Measurements from ENCODE around the gene SNU13. TPM values are rescaled to one million over a fixed set of nuclear protein-coding genes. Genes with fewer than 3 reads are reported as not detected.
A peak's percentile ranks its signal among the peaks of the same experiment; 100 is the strongest.

Gene SNU13
- total RNA-seq, 5 donors from 2014 or later (not counting 1 experiment from before 2014, with no cell fraction given) = 108 to 145 (median 122) TPM

DNA sequence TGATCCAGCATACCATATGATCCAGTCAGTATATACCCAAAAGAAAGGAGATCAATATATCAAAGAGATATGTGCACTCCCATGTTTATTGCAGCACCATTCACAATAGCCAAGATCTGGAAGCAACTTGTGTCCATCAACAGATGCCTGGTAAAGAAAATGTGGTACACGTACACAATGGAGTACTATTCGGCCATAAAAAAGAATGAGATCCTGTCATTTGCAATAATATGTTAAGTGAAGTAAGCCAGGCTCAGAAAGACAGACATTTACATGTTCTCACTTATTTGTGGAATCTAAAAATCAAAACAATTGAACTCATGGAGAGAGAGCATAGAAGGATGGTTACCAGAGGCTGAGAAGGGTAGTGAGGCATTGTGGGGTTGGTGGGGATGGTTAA, 27.0 kb downstream of the SNU13 start:
- WGBS (ENCODE audit: insufficient coverage) = no CpG with 5 or more reads among the region's 2 CpGs
- Mint-ChIP-seq H3K27ac (no peak overlapping the region), H3K4me1 (peaks cover 2 to 4% (median 3%) of the 10 kb centered on the region in 3 donors), H3K9me3 (no peaks in the 10 kb centered on the region), H3K36me3 (peaks cover 37% of the 10 kb centered on the region), H3K27me3 (no peaks in the 10 kb centered on the region), H3K4me3 (no peak overlapping the region)
- DNase-seq (no peak), ATAC-seq (replicated peaks in 1 of 4) (no peak)
- ChIA-PET POLR2A (no interaction called here), CTCF (no interaction called here)
- peaks cover 28 to 83% of the 10 kb centered on the region in 2 donors for H3K36me3 ChIP-seq (ENCODE audit: control insufficient read depth in 2 of 2, extremely low read depth in 1 of 2, insufficient read depth in 1 of 2, low read length in 1 of 2)
- peaks cover 0 to 7% of the 10 kb centered on the region in 2 experiments for H3K4me1 ChIP-seq (ENCODE audit: control insufficient read depth in 1 of 2, extremely low read depth in 1 of 2, insufficient read depth in 2 of 2, low read length in 2 of 2)
- H3K27ac ChIP-seq (ENCODE audit: low read length) = no peak overlapping the region
- no peaks in the 10 kb centered on the region for H3K9me3 ChIP-seq
- no peak overlapping the region for H3K4me3 ChIP-seq (ENCODE audit: control insufficient read depth in 1 of 2, extremely low read depth in 1 of 2, low read length in 1 of 2)
- H3K27me3 ChIP-seq (replicated peaks in 1 of 2; ENCODE audit: control insufficient read depth in 2 of 2, extremely low read depth in 1 of 2, insufficient read depth in 2 of 2, low read length in 1 of 2) = no peaks in the 10 kb centered on the region

DNA sequence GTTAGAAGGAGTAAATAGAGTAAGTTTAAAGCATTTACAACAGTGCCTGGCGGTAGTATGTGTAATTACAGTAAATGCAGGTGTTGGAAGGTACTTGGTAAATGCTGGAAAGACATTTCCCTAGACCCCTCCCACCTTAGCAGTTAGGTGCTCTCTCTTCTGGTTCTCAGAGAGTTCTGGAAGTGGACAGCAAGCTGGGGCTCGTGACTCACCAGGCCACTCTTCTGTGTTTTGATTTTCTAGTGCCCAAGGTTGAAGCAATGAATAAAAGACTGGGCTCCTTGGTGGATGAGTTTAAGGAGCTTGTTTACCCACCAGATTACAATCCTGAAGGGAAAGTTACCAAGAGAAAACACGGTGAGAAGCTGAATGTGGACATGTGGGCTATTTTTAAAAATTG, 27.6 kb downstream of the SNU13 start:
- DNase-seq (no peak), ATAC-seq (replicated peaks in 1 of 4) (no peak)
- no peak overlapping the region for H3K4me3 Mint-ChIP-seq
- H3K27ac ChIP-seq (ENCODE audit: low read length) = no peak overlapping the region
- ChIA-PET CTCF (no interaction called here), POLR2A (interaction anchor here (0.7 to 1.2 kb wide), 2 partner anchors 14 to 36 kb away, joined by 3 to 11 read pairs; no protein-coding TSS in a partner anchor)
- H3K27me3 Mint-ChIP-seq = no peaks in the 10 kb centered on the region
- H3K36me3 Mint-ChIP-seq = peaks cover 40% of the 10 kb centered on the region
- no peak overlapping the region for H3K4me3 ChIP-seq (ENCODE audit: control insufficient read depth in 1 of 2, extremely low read depth in 1 of 2, low read length in 1 of 2)
- no peaks in the 10 kb centered on the region for H3K9me3 Mint-ChIP-seq
- H3K27me3 ChIP-seq (replicated peaks in 1 of 2; ENCODE audit: control insufficient read depth in 2 of 2, extremely low read depth in 1 of 2, insufficient read depth in 2 of 2, low read length in 1 of 2) = no peaks in the 10 kb centered on the region
- H3K4me1 ChIP-seq (ENCODE audit: control insufficient read depth in 1 of 2, extremely low read depth in 1 of 2, insufficient read depth in 2 of 2, low read length in 2 of 2) = peaks cover 0 to under 1% of the 10 kb centered on the region in 2 experiments
- H3K27ac Mint-ChIP-seq = no peak overlapping the region
- H3K9me3 ChIP-seq = no peaks in the 10 kb centered on the region
- WGBS (ENCODE audit: insufficient coverage) = no CpG with 5 or more reads among the region's 3 CpGs
- H3K4me1 Mint-ChIP-seq = peaks cover 0 to 1% (median 0%) of the 10 kb centered on the region in 3 donors
- H3K36me3 ChIP-seq (ENCODE audit: control insufficient read depth in 2 of 2, extremely low read depth in 1 of 2, insufficient read depth in 1 of 2, low read length in 1 of 2) = peaks cover 28 to 89% of the 10 kb centered on the region in 2 donors

DNA sequence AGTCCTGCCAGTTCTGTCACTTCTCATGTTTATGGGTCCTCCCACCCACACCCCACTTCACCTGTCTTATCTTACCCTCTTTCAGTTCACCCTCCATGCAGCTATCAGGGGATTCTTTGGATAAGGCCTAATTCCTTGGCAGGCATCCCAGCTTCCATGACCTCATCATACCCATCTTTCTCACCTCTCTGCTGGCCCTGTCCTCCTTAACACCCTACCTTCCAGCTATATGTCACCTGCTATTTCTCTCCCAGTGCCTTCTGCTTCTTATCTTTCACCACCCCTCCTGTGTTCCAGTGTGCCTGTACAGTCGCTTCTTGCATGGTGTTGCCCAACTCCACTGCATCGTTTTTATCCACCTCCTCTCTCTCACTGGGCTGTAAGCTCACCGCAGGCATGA, 28.3 kb downstream of the SNU13 start:
- Histone ChIP-seq H3K4me3 (ENCODE audit: control insufficient read depth in 1 of 2, extremely low read depth in 1 of 2, low read length in 1 of 2) (no peak overlapping the region), H3K4me1 (ENCODE audit: control insufficient read depth in 1 of 2, extremely low read depth in 1 of 2, insufficient read depth in 2 of 2, low read length in 2 of 2) (no peaks in the 10 kb centered on the region), H3K9me3 (no peaks in the 10 kb centered on the region), H3K36me3 (ENCODE audit: control insufficient read depth in 2 of 2, extremely low read depth in 1 of 2, insufficient read depth in 1 of 2, low read length in 1 of 2) (peaks cover 28 to 94% of the 10 kb centered on the region in 2 donors), H3K27ac (ENCODE audit: low read length) (no peak overlapping the region), H3K27me3 (replicated peaks in 1 of 2; ENCODE audit: control insufficient read depth in 2 of 2, extremely low read depth in 1 of 2, insufficient read depth in 2 of 2, low read length in 1 of 2) (no peaks in the 10 kb centered on the region)
- CTCF ChIA-PET = interaction anchor here (0.6 to 1.0 kb wide), 3 partner anchors 11 to 87 kb away, joined by 3 to 5 read pairs (median 4); no protein-coding TSS in a partner anchor
- no peak overlapping the region for H3K4me3 Mint-ChIP-seq
- DNase-seq (no peak), ATAC-seq (replicated peaks in 1 of 4) (no peak)
- 97% methylated on average over 3 of the region's 3 CpGs for WGBS (ENCODE audit: insufficient coverage)
- H3K9me3 Mint-ChIP-seq = no peaks in the 10 kb centered on the region
- peak overlapping the region; percentile 18 to 57 for H3K27ac Mint-ChIP-seq
- peaks cover 43% of the 10 kb centered on the region for H3K36me3 Mint-ChIP-seq
- POLR2A ChIA-PET = interaction anchor here (0.6 to 1.2 kb wide), 5 partner anchors 9 to 279 kb away, joined by 3 to 11 read pairs (median 3); partner anchors contain the start of gene TEF (in 1 of the 2)
- H3K4me1 Mint-ChIP-seq = peaks cover 0 to under 1% (median 0%) of the 10 kb centered on the region in 3 donors
- H3K27me3 Mint-ChIP-seq = no peaks in the 10 kb centered on the region

DNA sequence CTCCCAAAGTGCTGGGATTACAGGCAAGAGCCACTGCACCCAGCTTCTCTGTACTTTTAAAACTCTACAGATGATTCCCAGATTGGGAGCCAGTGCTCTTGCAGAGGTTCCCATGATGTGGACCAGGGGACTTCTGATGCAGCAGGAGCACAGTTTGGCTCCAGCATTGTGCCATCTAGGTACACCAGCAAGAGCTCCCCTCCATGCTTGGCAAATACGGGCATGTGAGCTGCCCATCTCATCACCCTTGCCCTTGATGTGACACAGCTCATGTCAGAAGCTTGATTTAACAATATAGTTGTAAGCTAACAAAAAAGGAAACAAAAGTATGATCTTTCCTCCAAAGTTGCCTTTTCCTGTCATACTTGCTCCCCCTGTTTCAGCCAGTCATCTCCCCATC, 28.7 kb downstream of the SNU13 start:
- CTCF ChIA-PET = interaction anchor here (0.5 to 1.0 kb wide), 5 partner anchors 11 to 118 kb away, joined by 3 to 5 read pairs (median 4); no protein-coding TSS in a partner anchor
- no peak overlapping the region for H3K4me3 ChIP-seq (ENCODE audit: control insufficient read depth in 1 of 2, extremely low read depth in 1 of 2, low read length in 1 of 2)
- H3K27me3 ChIP-seq (replicated peaks in 1 of 2; ENCODE audit: control insufficient read depth in 2 of 2, extremely low read depth in 1 of 2, insufficient read depth in 2 of 2, low read length in 1 of 2) = no peaks in the 10 kb centered on the region
- 100% methylated on average over 1 of the region's 1 CpG for WGBS (ENCODE audit: insufficient coverage)
- no peaks in the 10 kb centered on the region for H3K27me3 Mint-ChIP-seq
- no peak overlapping the region for H3K27ac ChIP-seq (ENCODE audit: low read length)
- H3K9me3 Mint-ChIP-seq = no peaks in the 10 kb centered on the region
- POLR2A ChIA-PET = interaction anchor here in 1 of 2 donors (0.6 to 1.0 kb wide), 3 partner anchors 8 to 278 kb away, joined by 3 to 4 read pairs (median 3); partner anchors contain the start of gene TEF
- peaks cover 28 to 93% of the 10 kb centered on the region in 2 donors for H3K36me3 ChIP-seq (ENCODE audit: control insufficient read depth in 2 of 2, extremely low read depth in 1 of 2, insufficient read depth in 1 of 2, low read length in 1 of 2)
- ATAC-seq (replicated peaks in 1 of 4) (no peak), DNase-seq (no peak)
- no peak overlapping the region for H3K4me3 Mint-ChIP-seq
- peak overlapping the region in 1 of 2 donors; percentile 57 for H3K27ac Mint-ChIP-seq
- H3K4me1 ChIP-seq (ENCODE audit: control insufficient read depth in 1 of 2, extremely low read depth in 1 of 2, insufficient read depth in 2 of 2, low read length in 2 of 2) = no peaks in the 10 kb centered on the region
- no peaks in the 10 kb centered on the region for H3K9me3 ChIP-seq
- peaks cover 43% of the 10 kb centered on the region for H3K36me3 Mint-ChIP-seq
- H3K4me1 Mint-ChIP-seq = no peaks in the 10 kb centered on the region

DNA sequence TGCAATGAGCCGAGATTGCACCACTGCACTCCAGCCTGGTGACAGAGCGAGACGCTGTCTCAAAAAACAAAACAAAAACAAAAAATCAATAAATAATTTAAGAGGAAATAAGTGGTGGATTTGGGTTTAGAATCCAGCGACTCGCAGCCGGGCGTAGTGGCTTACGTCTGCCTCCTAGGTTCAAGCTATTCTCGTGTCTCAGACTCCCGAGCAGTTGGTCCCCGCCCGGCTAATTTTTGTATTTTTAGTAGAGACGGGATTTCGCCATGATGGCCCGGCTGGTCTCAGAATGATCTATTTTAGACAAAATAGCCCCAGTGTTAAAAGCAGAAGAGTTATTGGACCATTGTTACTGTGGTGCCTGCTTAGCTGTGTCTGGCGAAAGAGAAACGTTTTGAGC, 29.8 kb downstream of the SNU13 start:
- ChIA-PET POLR2A (no interaction called here), CTCF (interaction anchor here in 1 of 2 donors (0.5 kb wide), 1 partner anchor 17 kb away, joined by 4 read pairs; no protein-coding TSS in a partner anchor)
- Histone ChIP-seq H3K4me3 (ENCODE audit: control insufficient read depth in 1 of 2, extremely low read depth in 1 of 2, low read length in 1 of 2) (no peak overlapping the region), H3K27me3 (replicated peaks in 1 of 2; ENCODE audit: control insufficient read depth in 2 of 2, extremely low read depth in 1 of 2, insufficient read depth in 2 of 2, low read length in 1 of 2) (no peaks in the 10 kb centered on the region), H3K9me3 (no peaks in the 10 kb centered on the region), H3K27ac (ENCODE audit: low read length) (no peak overlapping the region), H3K4me1 (ENCODE audit: control insufficient read depth in 1 of 2, extremely low read depth in 1 of 2, insufficient read depth in 2 of 2, low read length in 2 of 2) (no peaks in the 10 kb centered on the region), H3K36me3 (ENCODE audit: control insufficient read depth in 2 of 2, extremely low read depth in 1 of 2, insufficient read depth in 1 of 2, low read length in 1 of 2) (peaks cover 28 to 93% of the 10 kb centered on the region in 2 donors)
- ATAC-seq (replicated peaks in 1 of 4) (no peak), DNase-seq (no peak)
- Mint-ChIP-seq H3K9me3 (no peaks in the 10 kb centered on the region), H3K4me3 (no peak overlapping the region), H3K4me1 (no peaks in the 10 kb centered on the region), H3K27me3 (no peaks in the 10 kb centered on the region), H3K36me3 (peaks cover 45% of the 10 kb centered on the region), H3K27ac (no peak overlapping the region)
- WGBS (ENCODE audit: insufficient coverage) = no CpG with 5 or more reads among the region's 17 CpGs

DNA sequence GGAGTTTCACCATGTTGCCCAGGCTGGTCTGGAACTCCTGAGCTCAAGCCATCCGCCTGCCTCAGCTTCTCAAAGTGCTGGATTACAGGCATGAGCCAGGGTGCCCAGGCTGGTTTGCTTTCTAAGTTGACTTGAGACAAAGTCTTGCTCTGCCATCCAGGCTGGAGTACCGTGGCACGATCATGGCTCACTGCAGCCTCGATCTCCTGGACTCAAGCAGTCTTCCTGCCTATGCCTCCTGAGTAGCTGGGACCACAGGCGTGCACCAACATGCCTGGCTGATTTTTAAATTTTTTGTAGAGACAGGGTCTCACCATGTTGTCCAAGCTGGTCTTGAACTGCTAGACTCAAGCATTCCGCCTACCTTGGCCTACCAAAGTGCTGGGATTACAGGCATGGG, 31.0 kb downstream of the SNU13 start:
- H3K4me3 Mint-ChIP-seq = no peak overlapping the region
- Histone ChIP-seq H3K9me3 (no peaks in the 10 kb centered on the region), H3K4me3 (ENCODE audit: control insufficient read depth in 1 of 2, extremely low read depth in 1 of 2, low read length in 1 of 2) (no peak overlapping the region), H3K27me3 (replicated peaks in 1 of 2; ENCODE audit: control insufficient read depth in 2 of 2, extremely low read depth in 1 of 2, insufficient read depth in 2 of 2, low read length in 1 of 2) (no peaks in the 10 kb centered on the region), H3K36me3 (ENCODE audit: control insufficient read depth in 2 of 2, extremely low read depth in 1 of 2, insufficient read depth in 1 of 2, low read length in 1 of 2) (peaks cover 25 to 96% of the 10 kb centered on the region in 2 donors), H3K4me1 (ENCODE audit: control insufficient read depth in 1 of 2, extremely low read depth in 1 of 2, insufficient read depth in 2 of 2, low read length in 2 of 2) (no peaks in the 10 kb centered on the region), H3K27ac (ENCODE audit: low read length) (no peak overlapping the region)
- H3K36me3 Mint-ChIP-seq = peaks cover 44% of the 10 kb centered on the region
- no peaks in the 10 kb centered on the region for H3K9me3 Mint-ChIP-seq
- no peaks in the 10 kb centered on the region for H3K4me1 Mint-ChIP-seq
- ATAC-seq (replicated peaks in 1 of 4) (no peak), DNase-seq (no peak)
- CTCF ChIA-PET = no interaction called here
- 100% methylated on average over 6 of the region's 6 CpGs for WGBS (ENCODE audit: insufficient coverage)
- POLR2A ChIA-PET = no interaction called here
- no peak overlapping the region for H3K27ac Mint-ChIP-seq
- H3K27me3 Mint-ChIP-seq = no peaks in the 10 kb centered on the region

All from T-cell (primary cell).